Astrocyte of the cerebellum (primary cell): ENCODE data around the gene GRAMD1B.
"Not testable (repeated sequence)": the region's sequence is repeated elsewhere in the genome, so short reads cannot be mapped to it uniquely, and the experiment has no call there.

Source experiments
- DNase-seq: peaks from one replicate; pipeline ENCODE4 v3.0.0-alpha.2; 2011; ENCODE audit warnings: low read depth
- H3K4me3 ChIP-seq: 2 replicates; pipeline ENCODE4 v1.5.1; 2011; ENCODE audit warnings: mild to moderate bottlenecking, low read depth, low read length, moderate library complexity
- CTCF ChIP-seq: IDR thresholded peaks from 2 replicates; pipeline ENCODE4 v1.5.1; 2012; ENCODE audit warnings: low read length, low read depth, moderate library complexity, mild to moderate bottlenecking; ENCODE audit errors: missing control alignments
- in situ Hi-C: cut with HindIII; loops from 2 replicates; pipeline ENCODE4 v1.10.0; 2017; ENCODE audit warnings: low sequenced_read_pairs

Gene GRAMD1B

GRCh38 chr11:123451183-123451781 is 21.2 kb downstream of the GRAMD1B start:
- no peak for TF ChIP-seq CTCF
- in situ Hi-C loops, result no loop called here
- no peak overlapping the region for H3K4me3 ChIP-seq
- no peak for DNase-seq

DNA sequence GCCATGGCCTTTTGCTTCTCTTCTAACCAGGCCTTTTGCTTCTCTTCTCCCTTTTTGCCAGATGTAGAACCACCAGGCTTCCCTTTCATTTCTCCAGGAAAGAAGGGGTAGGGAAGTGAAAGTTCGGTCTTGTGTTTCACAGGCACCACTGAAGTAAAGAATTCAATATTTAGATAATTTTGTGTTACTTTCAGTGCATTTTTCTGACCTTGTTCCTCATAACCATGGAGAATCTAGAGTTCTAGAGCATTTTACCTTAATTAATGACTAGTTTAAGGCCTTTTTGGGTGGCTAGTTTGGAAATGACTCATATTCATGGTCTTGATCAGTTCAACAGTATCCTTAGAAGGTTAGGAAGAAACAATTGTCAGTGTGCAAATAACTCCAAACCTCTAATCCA is 22.7 kb downstream of the GRAMD1B start:
- no peak for DNase-seq
- no peak for TF ChIP-seq CTCF
- in situ Hi-C loops, result no loop called here

GRCh38 chr11:123454060-123454651 is 24.1 kb downstream of the GRAMD1B start:
- no peak overlapping the region for H3K4me3 ChIP-seq

More for the DNA sequence above, 22.7 kb downstream of the GRAMD1B start:
- no peak overlapping the region for H3K4me3 ChIP-seq

GRCh38 chr11:123454796-123455195 is 24.7 kb downstream of the GRAMD1B start:
- H3K4me3 ChIP-seq, result no peak overlapping the region
- no peak for DNase-seq
- TF ChIP-seq CTCF, result no peak
- in situ Hi-C loops, result no loop called here

More at GRCh38 chr11:123454060-123454651, 24.1 kb downstream of the GRAMD1B start:
- DNase-seq, result no peak
- TF ChIP-seq CTCF, result no peak
- in situ Hi-C loops, result no loop called here

DNA sequence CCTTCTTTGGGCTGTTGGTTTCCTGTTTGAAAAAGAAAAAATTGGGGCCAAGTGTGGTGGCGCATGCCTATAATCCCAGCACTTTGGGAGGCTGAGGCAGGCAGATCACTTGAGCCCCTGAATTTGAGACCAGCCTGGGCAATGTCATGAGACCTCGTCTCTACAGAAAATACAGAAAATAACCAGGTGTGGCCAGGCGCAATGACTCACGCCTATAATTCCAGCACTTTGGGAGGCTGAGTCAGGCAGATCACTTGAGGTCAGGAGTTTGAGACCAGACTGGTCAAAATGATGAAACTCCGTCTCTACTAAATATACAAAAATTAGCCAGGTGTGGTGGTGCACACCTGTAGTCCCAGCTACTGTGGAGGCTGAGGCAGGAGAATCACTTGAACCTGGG is 26.4 kb downstream of the GRAMD1B start:
- DNase-seq, in situ Hi-C loops, H3K4me3 ChIP-seq: not testable (repeated sequence)

GRCh38 chr11:123457187-123457770 is 27.2 kb downstream of the GRAMD1B start:
- DNase-seq, result no peak
- in situ Hi-C loops, result no loop called here
- H3K4me3 ChIP-seq, result no peak overlapping the region
- TF ChIP-seq CTCF, result no peak

- DNase-seq, result no peak
- no peak for TF ChIP-seq CTCF
- H3K4me3 ChIP-seq, result no peak overlapping the region
- in situ Hi-C loops, result no loop called here
Measured at GRCh38 chr11:123458501-123458900, 28.4 kb downstream of the GRAMD1B start.
